ENCODE results near the gene BCLAF3. TPM values are rescaled to one million over a fixed set of nuclear protein-coding genes. Genes with fewer than 3 reads are reported as not detected.

BCLAF3 gene
- total and polyA plus RNA-seq, 2 experiments from 2014 or later, result 6.6 to 7.0 TPM

GRCh38 chrX:20032201-20032600 lies 41.3 kb upstream of the BCLAF3 start:
- Histone ChIP-seq H3K36me3 (replicated peaks; ENCODE audit: insufficient read depth, low read depth) (no peaks in the 10 kb centered on the region), H3K9me2 (replicated peaks; ENCODE audit: insufficient read depth) (no peaks in the 10 kb centered on the region), H3K27me3 (no peaks in the 10 kb centered on the region), H2AFZ (no peak overlapping the region), H3K4me2 (no peak overlapping the region), H3K9me3 (ENCODE audit: low read depth) (no peaks in the 10 kb centered on the region), H3K79me2 (no peaks in the 10 kb centered on the region), H3K27ac (no peak overlapping the region), H3K4me3 (no peak overlapping the region), H4K20me1 (ENCODE audit: insufficient read depth, poor library complexity, severe bottlenecking) (no peaks in the 10 kb centered on the region), H3K4me1 (ENCODE audit: insufficient read depth) (peaks cover 7% of the 10 kb centered on the region)
- WGBS (ENCODE audit: low lambda C conversion rate, missing lambda C conversion rate), result 38% methylated on average over 2 of the region's 2 CpGs
- no peak for TF ChIP-seq CTCF (IDR thresholded peaks at IDR 0.05; ENCODE audit: poor library complexity)
- TF ChIP-seq EZH2phosphoT487 (IDR thresholded peaks at IDR 0.05; ENCODE audit: low read depth, severe bottlenecking, unreplicated experiment), result no peak
- no peak for TF ChIP-seq EZH2 (IDR thresholded peaks at IDR 0.05; ENCODE audit: borderline replicate concordance)
- no peak for DNase-seq (ENCODE audit: low spot score)

- WGBS (ENCODE audit: low lambda C conversion rate, missing lambda C conversion rate), result 53% methylated on average over 2 of the region's 2 CpGs
- Histone ChIP-seq H3K79me2 (no peaks in the 10 kb centered on the region), H3K4me2 (peak overlapping the region; percentile 42), H3K27me3 (no peaks in the 10 kb centered on the region), H3K27ac (peak overlapping the region; percentile 82), H3K4me1 (ENCODE audit: insufficient read depth) (peaks cover 7% of the 10 kb centered on the region), H3K9me2 (replicated peaks; ENCODE audit: insufficient read depth) (no peaks in the 10 kb centered on the region), H3K4me3 (no peak overlapping the region), H4K20me1 (ENCODE audit: insufficient read depth, poor library complexity, severe bottlenecking) (no peaks in the 10 kb centered on the region), H2AFZ (no peak overlapping the region), H3K9me3 (ENCODE audit: low read depth) (no peaks in the 10 kb centered on the region), H3K36me3 (replicated peaks; ENCODE audit: insufficient read depth, low read depth) (no peaks in the 10 kb centered on the region)
- TF ChIP-seq EZH2phosphoT487 (IDR thresholded peaks at IDR 0.05; ENCODE audit: low read depth, severe bottlenecking, unreplicated experiment) (no peak), EZH2 (IDR thresholded peaks at IDR 0.05; ENCODE audit: borderline replicate concordance) (no peak), CTCF (IDR thresholded peaks at IDR 0.05; ENCODE audit: poor library complexity) (no peak)
- DNase-seq (ENCODE audit: low spot score), result peak; percentile 61
Observed at GRCh38 chrX:20029728-20030127, 38.9 kb upstream of the BCLAF3 start.

GRCh38 chrX:20028588-20028987 lies 37.7 kb upstream of the BCLAF3 start:
- DNase-seq (ENCODE audit: low spot score), result peak; percentile 12
- 64% methylated on average over 8 of the region's 8 CpGs for WGBS (ENCODE audit: low lambda C conversion rate, missing lambda C conversion rate)

More at GRCh38 chrX:20028588-20028987, 37.7 kb upstream of the BCLAF3 start:
- H3K9me3 ChIP-seq (ENCODE audit: low read depth), result no peaks in the 10 kb centered on the region
- no peak overlapping the region for H3K4me3 ChIP-seq
- H3K27ac ChIP-seq, result peak overlapping the region; percentile 34
- no peak overlapping the region for H2AFZ ChIP-seq
- H3K27me3 ChIP-seq, result no peaks in the 10 kb centered on the region
- no peaks in the 10 kb centered on the region for H3K36me3 ChIP-seq (replicated peaks; ENCODE audit: insufficient read depth, low read depth)
- TF ChIP-seq EZH2phosphoT487 (IDR thresholded peaks at IDR 0.05; ENCODE audit: low read depth, severe bottlenecking, unreplicated experiment), result no peak
- TF ChIP-seq CTCF (IDR thresholded peaks at IDR 0.05; ENCODE audit: poor library complexity), result no peak
- TF ChIP-seq EZH2 (IDR thresholded peaks at IDR 0.05; ENCODE audit: borderline replicate concordance), result no peak
- H4K20me1 ChIP-seq (ENCODE audit: insufficient read depth, poor library complexity, severe bottlenecking), result no peaks in the 10 kb centered on the region
- H3K9me2 ChIP-seq (replicated peaks; ENCODE audit: insufficient read depth), result no peaks in the 10 kb centered on the region
- peaks cover 7% of the 10 kb centered on the region for H3K4me1 ChIP-seq (ENCODE audit: insufficient read depth)
- H3K4me2 ChIP-seq, result no peak overlapping the region
- H3K79me2 ChIP-seq, result no peaks in the 10 kb centered on the region

All from hepatocyte (in vitro differentiated cells).